ENCODE data around the gene FBXO15. TPM values are rescaled to one million over a fixed set of nuclear protein-coding genes. Genes with fewer than 3 reads are reported as not detected.

Gene FBXO15
- total RNA-seq, 1 experiment from 2014 or later, result 0.39 TPM

GRCh38 chr18:74097803-74098202 lies 49.8 kb downstream of the FBXO15 start:
- Histone ChIP-seq H3K18ac (ENCODE audit: insufficient read length, low read depth, low read length) (no peak overlapping the region), H2AFZ (ENCODE audit: low read length) (no peak overlapping the region), H3K56ac (ENCODE audit: insufficient read length, low read depth, low read length) (no peak overlapping the region), H4K5ac (ENCODE audit: insufficient read length, low read depth, low read length) (no peak overlapping the region), H4K91ac (ENCODE audit: insufficient read length, low read depth, low read length) (no peak overlapping the region), H2BK120ac (ENCODE audit: low read depth, low read length, poor library complexity, severe bottlenecking) (no peak overlapping the region), H3K9me3 (ENCODE audit: control insufficient read depth, low read depth, low read length) (no peaks in the 10 kb centered on the region), H3K23me2 (ENCODE audit: insufficient read length, low read depth, low read length, poor library complexity, severe bottlenecking) (no peaks in the 10 kb centered on the region), H2BK20ac (ENCODE audit: low read depth, low read length, poor library complexity, severe bottlenecking) (no peak overlapping the region), H3K27ac (ENCODE audit: insufficient read length, low read depth, low read length) (no peak overlapping the region), H2BK12ac (ENCODE audit: insufficient read length, low read depth, low read length) (no peak overlapping the region), H3K4me1 (ENCODE audit: insufficient read depth, low read length) (no peaks in the 10 kb centered on the region), H3K79me1 (ENCODE audit: insufficient read depth, low read depth, low read length, poor library complexity, severe bottlenecking) (no peaks in the 10 kb centered on the region), H2BK5ac (ENCODE audit: insufficient read length, low read length) (no peak overlapping the region), H4K20me1 (ENCODE audit: control insufficient read depth, insufficient read depth, insufficient read length) (no peaks in the 10 kb centered on the region), H3K27me3 (ENCODE audit: insufficient read depth, low read length) (no peaks in the 10 kb centered on the region), H3K23ac (ENCODE audit: insufficient read length, low read depth, low read length) (no peak overlapping the region), H4K8ac (replicated peaks; ENCODE audit: insufficient read length, low read depth, low read length) (no peak overlapping the region), H3K4me2 (ENCODE audit: insufficient read depth, insufficient read length, low read length) (no peak overlapping the region), H3K4ac (ENCODE audit: low read depth, low read length) (no peak overlapping the region), H2BK15ac (ENCODE audit: low read depth, low read length) (no peak overlapping the region), H3K14ac (ENCODE audit: insufficient read depth, low read length) (no peak overlapping the region), H3K79me2 (ENCODE audit: insufficient read depth, low read length) (no peaks in the 10 kb centered on the region), H2AK5ac (ENCODE audit: insufficient read length, low read length) (no peak overlapping the region), H3T11ph (ENCODE audit: low read length) (no peak overlapping the region), H3K9ac (ENCODE audit: extremely low read depth, insufficient read length, low read length) (no peak overlapping the region)
- TF ChIP-seq, protein P1, sequence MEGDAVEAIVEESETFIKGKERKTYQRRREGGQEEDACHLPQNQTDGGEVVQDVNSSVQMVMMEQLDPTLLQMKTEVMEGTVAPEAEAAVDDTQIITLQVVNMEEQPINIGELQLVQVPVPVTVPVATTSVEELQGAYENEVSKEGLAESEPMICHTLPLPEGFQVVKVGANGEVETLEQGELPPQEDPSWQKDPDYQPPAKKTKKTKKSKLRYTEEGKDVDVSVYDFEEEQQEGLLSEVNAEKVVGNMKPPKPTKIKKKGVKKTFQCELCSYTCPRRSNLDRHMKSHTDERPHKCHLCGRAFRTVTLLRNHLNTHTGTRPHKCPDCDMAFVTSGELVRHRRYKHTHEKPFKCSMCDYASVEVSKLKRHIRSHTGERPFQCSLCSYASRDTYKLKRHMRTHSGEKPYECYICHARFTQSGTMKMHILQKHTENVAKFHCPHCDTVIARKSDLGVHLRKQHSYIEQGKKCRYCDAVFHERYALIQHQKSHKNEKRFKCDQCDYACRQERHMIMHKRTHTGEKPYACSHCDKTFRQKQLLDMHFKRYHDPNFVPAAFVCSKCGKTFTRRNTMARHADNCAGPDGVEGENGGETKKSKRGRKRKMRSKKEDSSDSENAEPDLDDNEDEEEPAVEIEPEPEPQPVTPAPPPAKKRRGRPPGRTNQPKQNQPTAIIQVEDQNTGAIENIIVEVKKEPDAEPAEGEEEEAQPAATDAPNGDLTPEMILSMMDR (conservative IDR thresholded peaks at IDR 0.05), result no peak
- H3K27ac Mint-ChIP-seq, result no peak overlapping the region
- H3K4me3 Mint-ChIP-seq, result no peak overlapping the region
- H3K9me3 Mint-ChIP-seq, result peaks cover 11 to 18% of the 10 kb centered on the region in 2 experiments; a peak in 4 of 5 replicates
- no CpG with 5 or more reads among the region's 1 CpG for WGBS (ENCODE audit: extremely low coverage, insufficient read length, low lambda C conversion rate)
- H3K36me3 Mint-ChIP-seq (ENCODE audit: insufficient read depth in 1 of 3, low read depth in 3 of 3), result peaks cover 0 to 13% (median 3%) of the 10 kb centered on the region in 3 experiments; a peak in 4 of 7 replicates
- no peak for DNase-seq
- peaks cover 1% of the 10 kb centered on the region; the same call in 1 of the 2 replicates for H3K27me3 Mint-ChIP-seq (ENCODE audit: low read depth)
- no peaks in the 10 kb centered on the region; a peak in 2 of 4 replicates for H3K4me1 Mint-ChIP-seq

Data from H9 (cell line).